Progenitor cell of endocrine pancreas (in vitro differentiated cells): Measurements from ENCODE around the gene WDR27. TPM values are rescaled to one million over a fixed set of nuclear protein-coding genes. Genes with fewer than 3 reads are reported as not detected.
"Not testable (repeated sequence)": the region's sequence is repeated elsewhere in the genome, so short reads cannot be mapped to it uniquely, and the experiment has no call there.

ENCODE experiments used
- DNase-seq: peaks from one replicate; pipeline ENCODE4 v3.0.0; 2021; ENCODE audit warnings: low spot score; ENCODE audit not compliant: unreplicated experiment
- H3K27ac Mint-ChIP-seq: 2 replicates; pipeline ENCODE4 v1.8.0; 2021; ENCODE audit warnings: mild to moderate bottlenecking, moderate library complexity, mixed read lengths
- H3K27me3 Mint-ChIP-seq: 2 replicates; pipeline ENCODE4 v1.8.0; 2021; ENCODE audit warnings: mixed read lengths
- H3K36me3 Mint-ChIP-seq: 2 replicates; pipeline ENCODE4 v1.8.0; 2022; ENCODE audit warnings: mixed read lengths; ENCODE audit not compliant: insufficient read depth
- H3K4me1 Mint-ChIP-seq: 2 replicates; pipeline ENCODE4 v1.8.0; 2021; ENCODE audit warnings: low read depth, mixed read lengths
- H3K4me3 Mint-ChIP-seq: 2 replicates; pipeline ENCODE4 v1.8.0; 2021; ENCODE audit warnings: low read depth, mild to moderate bottlenecking, moderate library complexity, mixed read lengths
- H3K9me3 Mint-ChIP-seq: 2 replicates; pipeline ENCODE4 v1.8.0; 2021; ENCODE audit warnings: low read depth, mixed read lengths
- CTCF ChIP-seq: fragments of 200-600 bp; sonication (generic); IDR thresholded peaks from one replicate; pipeline ENCODE4 v1.5.0; 2021; ENCODE audit warnings: antibody characterized with exemption, mild to moderate bottlenecking; ENCODE audit not compliant: unreplicated experiment
- total RNA-seq: library from RNA; stranded (reverse); gene quantifications from 2 replicates; pipeline ENCODE4 v1.2.1, GENCODE V29; 2021

The WDR27 gene
- total RNA-seq, 1 donor from 2014 or later = 123 TPM

- Mint-ChIP-seq H3K36me3 (no peaks in the 10 kb centered on the region), H3K27ac (no peak overlapping the region), H3K4me1 (peaks cover 9% of the 10 kb centered on the region), H3K27me3 (no peaks in the 10 kb centered on the region), H3K4me3 (no peak overlapping the region), H3K9me3 (no peaks in the 10 kb centered on the region)
- TF ChIP-seq CTCF = no peak
- no peak for DNase-seq
Observed at GRCh38 chr6:169445661-169446581, 255.9 kb downstream of the WDR27 start.

- DNase-seq = no peak
- no peaks in the 10 kb centered on the region for H3K27me3 Mint-ChIP-seq
- H3K4me3 Mint-ChIP-seq = no peak overlapping the region
- H3K36me3 Mint-ChIP-seq = no peaks in the 10 kb centered on the region
- peaks cover 9% of the 10 kb centered on the region for H3K4me1 Mint-ChIP-seq
- TF ChIP-seq CTCF = peak; percentile 34
- H3K9me3 Mint-ChIP-seq = no peaks in the 10 kb centered on the region
- H3K27ac Mint-ChIP-seq = no peak overlapping the region
Observed at GRCh38 chr6:169445227-169445626, 256.6 kb downstream of the WDR27 start.

GRCh38 chr6:169441292-169441691 is 260.5 kb downstream of the WDR27 start:
- no peak for DNase-seq
- H3K4me1 Mint-ChIP-seq = peaks cover 7% of the 10 kb centered on the region
- TF ChIP-seq CTCF = no peak
- peaks cover 8% of the 10 kb centered on the region for H3K9me3 Mint-ChIP-seq
- no peaks in the 10 kb centered on the region for H3K36me3 Mint-ChIP-seq
- H3K27me3 Mint-ChIP-seq = no peaks in the 10 kb centered on the region
- H3K27ac Mint-ChIP-seq = no peak overlapping the region
- H3K4me3 Mint-ChIP-seq = no peak overlapping the region

- H3K4me1 Mint-ChIP-seq = peaks cover 1% of the 10 kb centered on the region
Observed at GRCh38 chr6:169439710-169440109, 262.1 kb downstream of the WDR27 start.

GRCh38 chr6:169434554-169434953 is 267.3 kb downstream of the WDR27 start:
- H3K36me3 Mint-ChIP-seq, H3K27ac Mint-ChIP-seq, H3K4me3 Mint-ChIP-seq, DNase-seq, H3K4me1 Mint-ChIP-seq, H3K27me3 Mint-ChIP-seq: not testable (repeated sequence)
- peaks cover 49% of the 10 kb centered on the region for H3K9me3 Mint-ChIP-seq

More at GRCh38 chr6:169439710-169440109, 262.1 kb downstream of the WDR27 start:
- H3K27me3 Mint-ChIP-seq = no peaks in the 10 kb centered on the region
- no peak for TF ChIP-seq CTCF
- peaks cover 3% of the 10 kb centered on the region for H3K36me3 Mint-ChIP-seq
- DNase-seq = no peak
- no peak overlapping the region for H3K27ac Mint-ChIP-seq
- peaks cover 15% of the 10 kb centered on the region for H3K9me3 Mint-ChIP-seq
- H3K4me3 Mint-ChIP-seq = no peak overlapping the region

- Mint-ChIP-seq H3K27ac (no peak overlapping the region), H3K36me3 (peaks cover 7% of the 10 kb centered on the region), H3K27me3 (peaks cover 4% of the 10 kb centered on the region), H3K4me3 (no peak overlapping the region), H3K9me3 (peaks cover 26% of the 10 kb centered on the region), H3K4me1 (peaks cover 2% of the 10 kb centered on the region)
- no peak for TF ChIP-seq CTCF
- no peak for DNase-seq
Observed at GRCh38 chr6:169429001-169429400, 272.8 kb downstream of the WDR27 start.
